GM19043 (cell line): Measurements from ENCODE around the gene CD82.
"Not testable (repeated sequence)": the region's sequence is repeated elsewhere in the genome, so short reads cannot be mapped to it uniquely, and the experiment has no call there.

Experiments used
- ATAC-seq: cut with Tn5 transposase; IDR thresholded peaks from one replicate; pipeline ENCODE4 v1.9.1; 2021; ENCODE audit warnings: low read depth; ENCODE audit not compliant: unreplicated experiment

Gene CD82

GRCh38 chr11:44658506-44658850, 93.0 kb downstream of the CD82 start:
- ATAC-seq = no peak

GRCh38 chr11:44659641-44660040, 94.2 kb downstream of the CD82 start:
- no peak for ATAC-seq

- not testable (repeated sequence) for ATAC-seq
Observed at GRCh38 chr11:44660535-44660934, 95.1 kb downstream of the CD82 start.

- no peak for ATAC-seq
Observed at GRCh38 chr11:44661311-44661717, 95.9 kb downstream of the CD82 start.
